Measurements from ENCODE around the gene CLUH.

Gene CLUH, protein sequence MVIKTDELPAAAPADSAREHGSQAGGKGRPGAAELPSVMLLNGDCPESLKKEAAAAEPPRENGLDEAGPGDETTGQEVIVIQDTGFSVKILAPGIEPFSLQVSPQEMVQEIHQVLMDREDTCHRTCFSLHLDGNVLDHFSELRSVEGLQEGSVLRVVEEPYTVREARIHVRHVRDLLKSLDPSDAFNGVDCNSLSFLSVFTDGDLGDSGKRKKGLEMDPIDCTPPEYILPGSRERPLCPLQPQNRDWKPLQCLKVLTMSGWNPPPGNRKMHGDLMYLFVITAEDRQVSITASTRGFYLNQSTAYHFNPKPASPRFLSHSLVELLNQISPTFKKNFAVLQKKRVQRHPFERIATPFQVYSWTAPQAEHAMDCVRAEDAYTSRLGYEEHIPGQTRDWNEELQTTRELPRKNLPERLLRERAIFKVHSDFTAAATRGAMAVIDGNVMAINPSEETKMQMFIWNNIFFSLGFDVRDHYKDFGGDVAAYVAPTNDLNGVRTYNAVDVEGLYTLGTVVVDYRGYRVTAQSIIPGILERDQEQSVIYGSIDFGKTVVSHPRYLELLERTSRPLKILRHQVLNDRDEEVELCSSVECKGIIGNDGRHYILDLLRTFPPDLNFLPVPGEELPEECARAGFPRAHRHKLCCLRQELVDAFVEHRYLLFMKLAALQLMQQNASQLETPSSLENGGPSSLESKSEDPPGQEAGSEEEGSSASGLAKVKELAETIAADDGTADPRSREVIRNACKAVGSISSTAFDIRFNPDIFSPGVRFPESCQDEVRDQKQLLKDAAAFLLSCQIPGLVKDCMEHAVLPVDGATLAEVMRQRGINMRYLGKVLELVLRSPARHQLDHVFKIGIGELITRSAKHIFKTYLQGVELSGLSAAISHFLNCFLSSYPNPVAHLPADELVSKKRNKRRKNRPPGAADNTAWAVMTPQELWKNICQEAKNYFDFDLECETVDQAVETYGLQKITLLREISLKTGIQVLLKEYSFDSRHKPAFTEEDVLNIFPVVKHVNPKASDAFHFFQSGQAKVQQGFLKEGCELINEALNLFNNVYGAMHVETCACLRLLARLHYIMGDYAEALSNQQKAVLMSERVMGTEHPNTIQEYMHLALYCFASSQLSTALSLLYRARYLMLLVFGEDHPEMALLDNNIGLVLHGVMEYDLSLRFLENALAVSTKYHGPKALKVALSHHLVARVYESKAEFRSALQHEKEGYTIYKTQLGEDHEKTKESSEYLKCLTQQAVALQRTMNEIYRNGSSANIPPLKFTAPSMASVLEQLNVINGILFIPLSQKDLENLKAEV (N-terminal part only)

DNA sequence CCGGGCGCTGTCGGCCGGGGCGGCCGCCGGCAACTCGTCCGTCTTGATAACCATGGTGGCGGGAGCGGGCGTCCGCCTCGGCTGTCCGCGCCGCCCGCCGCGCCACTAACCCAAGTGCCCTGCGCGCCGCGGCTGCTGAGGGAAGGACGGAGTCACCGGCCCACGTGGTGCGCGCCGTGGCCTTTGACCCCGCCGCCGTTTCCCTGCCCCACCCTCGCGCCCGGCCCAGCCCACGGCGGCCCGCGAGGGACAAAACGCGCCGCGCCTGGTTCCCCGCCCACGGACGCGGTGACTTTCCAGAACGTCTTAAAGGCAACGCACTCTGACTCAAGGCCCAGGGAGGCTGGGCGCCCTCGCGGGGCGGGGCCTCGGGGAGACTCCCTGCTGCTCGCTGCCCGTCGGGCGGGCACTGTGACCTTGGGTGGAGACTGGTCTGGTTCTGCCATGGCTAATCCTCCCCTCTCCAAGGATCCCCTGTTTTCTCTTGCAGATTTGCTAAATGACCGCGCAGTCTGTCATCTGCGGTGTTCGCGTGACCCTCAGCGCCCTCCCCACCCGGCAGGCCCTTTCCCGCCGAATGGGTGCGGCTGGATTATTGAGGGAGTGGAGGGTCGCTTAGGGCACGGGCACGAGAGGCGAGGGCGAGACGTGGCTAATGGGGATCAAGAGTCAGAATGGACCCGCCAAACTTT, at the start of gene CLUH:
Gene CLUH (minus strand): TSS at position 157 of the 692 bp plus-strand sequence. CDS start 103 bp downstream, at position 54.
- H3K27ac ChIP-seq = peak within 1 kb of the TSS; percentile 85
- TF ChIP-seq ZFX (IDR thresholded peaks at IDR 0.05; ENCODE audit: borderline replicate concordance) = no peak
- TF ChIP-seq, protein P1, sequence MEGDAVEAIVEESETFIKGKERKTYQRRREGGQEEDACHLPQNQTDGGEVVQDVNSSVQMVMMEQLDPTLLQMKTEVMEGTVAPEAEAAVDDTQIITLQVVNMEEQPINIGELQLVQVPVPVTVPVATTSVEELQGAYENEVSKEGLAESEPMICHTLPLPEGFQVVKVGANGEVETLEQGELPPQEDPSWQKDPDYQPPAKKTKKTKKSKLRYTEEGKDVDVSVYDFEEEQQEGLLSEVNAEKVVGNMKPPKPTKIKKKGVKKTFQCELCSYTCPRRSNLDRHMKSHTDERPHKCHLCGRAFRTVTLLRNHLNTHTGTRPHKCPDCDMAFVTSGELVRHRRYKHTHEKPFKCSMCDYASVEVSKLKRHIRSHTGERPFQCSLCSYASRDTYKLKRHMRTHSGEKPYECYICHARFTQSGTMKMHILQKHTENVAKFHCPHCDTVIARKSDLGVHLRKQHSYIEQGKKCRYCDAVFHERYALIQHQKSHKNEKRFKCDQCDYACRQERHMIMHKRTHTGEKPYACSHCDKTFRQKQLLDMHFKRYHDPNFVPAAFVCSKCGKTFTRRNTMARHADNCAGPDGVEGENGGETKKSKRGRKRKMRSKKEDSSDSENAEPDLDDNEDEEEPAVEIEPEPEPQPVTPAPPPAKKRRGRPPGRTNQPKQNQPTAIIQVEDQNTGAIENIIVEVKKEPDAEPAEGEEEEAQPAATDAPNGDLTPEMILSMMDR (IDR thresholded peaks at IDR 0.05) = no peak

DNA sequence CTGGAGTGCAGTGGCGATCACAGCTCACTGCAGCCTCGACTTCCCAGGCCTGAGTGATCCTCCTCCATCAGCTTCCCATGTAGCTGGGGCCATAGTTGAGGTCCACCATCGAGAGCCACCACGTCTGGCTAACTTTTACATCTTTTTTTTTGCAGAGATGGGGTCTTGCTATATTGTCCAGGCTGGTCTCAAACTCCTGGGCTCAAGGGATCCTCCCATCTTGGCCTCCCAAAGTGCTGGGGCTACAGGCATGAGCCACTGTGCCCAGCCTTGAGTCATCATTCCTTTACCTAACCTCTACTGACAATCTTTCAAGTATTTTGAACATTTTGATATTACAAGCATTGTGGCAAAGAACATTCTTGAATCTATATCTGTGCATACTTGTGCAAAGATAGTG, 47.3 kb upstream of the CLUH start:
- H3K27ac ChIP-seq = no peak overlapping the region
- TF ChIP-seq, protein P1 (IDR thresholded peaks at IDR 0.05) = no peak
- TF ChIP-seq ZFX (IDR thresholded peaks at IDR 0.05; ENCODE audit: borderline replicate concordance) = no peak

DNA sequence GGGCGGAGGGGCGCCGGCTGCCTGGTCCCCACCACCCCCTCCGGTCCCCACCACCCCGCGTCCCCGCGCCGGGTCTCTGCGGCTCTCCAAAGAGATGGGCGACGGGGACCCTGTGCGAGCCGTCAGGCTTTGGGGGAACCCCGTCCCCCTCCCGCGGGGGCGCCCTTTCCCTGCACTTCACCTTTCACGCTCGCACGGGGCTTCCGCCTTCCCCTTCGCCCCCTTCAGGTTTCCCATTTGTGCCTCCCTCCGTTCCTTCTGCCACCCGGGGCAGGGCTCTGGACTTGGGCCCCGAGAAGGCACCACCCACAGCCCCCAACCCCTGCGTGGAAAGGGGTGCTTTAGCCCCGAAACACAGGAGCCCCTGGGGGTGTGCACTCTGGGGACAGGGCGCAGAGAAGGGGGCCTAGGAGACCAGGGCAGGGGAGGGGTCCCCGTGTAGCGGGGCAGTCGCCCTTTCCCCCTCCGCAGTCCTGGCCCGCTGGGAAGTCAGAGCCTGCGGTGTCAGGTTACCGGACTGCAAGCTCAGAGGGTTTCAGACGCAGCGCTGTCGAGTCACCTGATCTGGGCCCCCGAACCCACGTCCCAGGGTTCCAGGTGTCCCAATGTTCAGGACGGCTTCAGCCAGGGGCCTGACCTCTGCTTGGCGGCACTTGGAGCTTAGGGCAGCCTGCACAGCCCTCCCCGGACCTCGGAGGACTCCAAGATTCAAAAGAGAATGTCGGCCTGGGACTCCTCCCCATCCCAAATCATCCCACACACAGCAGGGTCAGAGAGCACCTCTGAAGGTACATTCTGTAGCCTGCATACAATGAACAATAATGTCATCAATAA, 44.5 kb upstream of the CLUH start:
- TF ChIP-seq, protein P1 (IDR thresholded peaks at IDR 0.05) = no peak; the same call in 1 of the 2 replicates
- no peak for TF ChIP-seq ZFX (IDR thresholded peaks at IDR 0.05; ENCODE audit: borderline replicate concordance)
- H3K27ac ChIP-seq = no peak overlapping the region

DNA sequence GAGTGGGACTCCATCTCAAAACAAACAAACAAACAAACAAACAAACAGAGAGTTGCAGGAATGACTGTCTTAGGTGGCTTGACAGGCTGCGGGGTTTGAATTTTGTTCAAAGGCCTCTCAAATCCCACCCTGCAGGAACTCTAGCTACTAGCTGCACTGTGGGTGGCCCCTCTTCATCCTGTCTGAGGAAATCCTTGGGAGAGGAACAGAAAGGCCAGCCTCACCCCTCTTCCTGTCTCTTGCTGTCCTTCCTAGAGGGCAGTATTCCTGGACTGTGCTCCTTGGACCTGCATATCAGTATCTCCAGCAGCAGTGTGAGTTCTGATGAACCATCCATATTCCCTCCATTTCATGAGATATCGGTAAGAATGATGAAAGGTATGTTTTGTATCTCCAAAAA, 39.9 kb upstream of the CLUH start:
- TF ChIP-seq, protein P1 (IDR thresholded peaks at IDR 0.05) = no peak
- no peak for TF ChIP-seq ZFX (IDR thresholded peaks at IDR 0.05; ENCODE audit: borderline replicate concordance)

DNA sequence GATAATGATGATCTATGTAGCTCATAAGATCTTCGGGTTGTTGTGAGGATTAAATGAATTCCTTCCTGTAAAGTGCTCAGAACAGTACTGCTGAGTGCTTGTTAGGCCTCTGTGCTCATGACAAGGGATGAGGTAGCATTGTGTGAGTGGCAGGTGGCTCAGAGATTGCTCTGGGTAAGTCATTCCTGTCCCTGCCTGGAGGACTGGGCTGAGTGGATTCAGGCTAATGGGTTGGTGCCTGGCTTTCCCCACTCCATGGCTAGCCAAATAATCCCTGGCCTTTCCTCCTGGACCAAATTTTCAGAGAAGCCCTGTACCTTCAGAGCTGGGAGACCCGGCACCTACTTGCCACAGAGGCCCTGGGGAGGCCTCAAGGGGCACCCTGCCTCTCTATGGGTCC, 39.2 kb upstream of the CLUH start:
- H3K27ac ChIP-seq = no peak overlapping the region
- TF ChIP-seq, protein P1 (IDR thresholded peaks at IDR 0.05) = no peak
- no peak for TF ChIP-seq ZFX (IDR thresholded peaks at IDR 0.05; ENCODE audit: borderline replicate concordance)

More for the DNA sequence above, 39.9 kb upstream of the CLUH start:
- H3K27ac ChIP-seq = no peak overlapping the region

DNA sequence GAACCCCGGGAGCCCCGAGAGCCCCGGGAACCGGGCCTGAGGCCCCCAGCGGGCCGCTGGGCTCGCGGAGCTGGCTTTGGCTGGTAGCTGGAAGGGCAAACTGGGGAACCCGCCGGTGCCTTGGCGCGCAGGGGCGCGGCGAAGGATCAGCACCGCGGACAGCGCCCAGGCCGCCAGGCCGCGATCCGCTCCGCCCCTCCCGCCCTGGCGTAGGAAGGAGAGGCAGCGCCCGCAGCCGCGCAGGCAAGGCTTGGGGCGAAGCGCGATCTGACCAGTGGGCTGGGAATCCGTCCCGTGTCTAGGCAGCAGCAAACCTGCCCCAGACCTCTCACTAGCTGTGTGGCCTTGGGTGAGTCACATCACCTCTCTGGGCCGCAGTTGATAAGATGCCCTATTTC, 38.2 kb upstream of the CLUH start:
- TF ChIP-seq, protein P1 (IDR thresholded peaks at IDR 0.05) = no peak
- TF ChIP-seq ZFX (IDR thresholded peaks at IDR 0.05; ENCODE audit: borderline replicate concordance) = no peak
- no peak overlapping the region for H3K27ac ChIP-seq

Data from 22Rv1 (cell line).